Stimulated activated CD4-positive, alpha-beta T cell treated with anti-CD3 and anti-CD28 coated beads, Interleukin-4, amount 100 ng/mL, for 48 hours (primary cell): ENCODE results near the gene CARD9.

Source experiments
- DNase-seq, 2 donors: peaks; one replicate each; pipeline ENCODE4 v3.0.0-alpha.2; 2020; ENCODE audit warnings: low read depth in 2 of 2

Gene CARD9

GRCh38 chr9:136335296-136336155, 37.9 kb downstream of the CARD9 start:
- no peak for DNase-seq

- DNase-seq, result no peak
These were observed 38.9 kb downstream of the CARD9 start for GRCh38 chr9:136334541-136334940.

DNA sequence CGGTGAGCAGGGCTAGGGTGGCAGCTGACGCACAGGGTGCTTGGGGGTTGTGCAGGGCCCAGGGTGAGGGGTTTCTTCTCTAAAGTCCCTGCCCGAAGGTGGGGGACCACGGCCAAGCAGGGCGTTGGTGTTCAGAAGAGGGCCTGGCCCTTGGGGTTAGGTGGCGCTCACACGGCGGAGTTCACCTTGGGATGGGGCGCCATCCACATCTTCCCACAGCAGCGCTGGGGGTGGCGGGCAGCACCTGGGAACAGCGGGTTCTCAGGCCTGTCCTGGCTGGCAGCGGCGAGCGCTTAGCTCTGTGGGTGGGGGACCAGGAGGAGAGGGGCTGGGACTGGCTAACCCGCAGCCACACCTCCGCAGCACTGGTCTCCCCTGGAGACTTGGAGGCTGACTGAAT, 40.0 kb downstream of the CARD9 start:
- DNase-seq, result no peak

- no peak for DNase-seq
These were observed 40.4 kb downstream of the CARD9 start for GRCh38 chr9:136333045-136333444.

GRCh38 chr9:136332482-136332983, 40.9 kb downstream of the CARD9 start:
- no peak for DNase-seq

DNA sequence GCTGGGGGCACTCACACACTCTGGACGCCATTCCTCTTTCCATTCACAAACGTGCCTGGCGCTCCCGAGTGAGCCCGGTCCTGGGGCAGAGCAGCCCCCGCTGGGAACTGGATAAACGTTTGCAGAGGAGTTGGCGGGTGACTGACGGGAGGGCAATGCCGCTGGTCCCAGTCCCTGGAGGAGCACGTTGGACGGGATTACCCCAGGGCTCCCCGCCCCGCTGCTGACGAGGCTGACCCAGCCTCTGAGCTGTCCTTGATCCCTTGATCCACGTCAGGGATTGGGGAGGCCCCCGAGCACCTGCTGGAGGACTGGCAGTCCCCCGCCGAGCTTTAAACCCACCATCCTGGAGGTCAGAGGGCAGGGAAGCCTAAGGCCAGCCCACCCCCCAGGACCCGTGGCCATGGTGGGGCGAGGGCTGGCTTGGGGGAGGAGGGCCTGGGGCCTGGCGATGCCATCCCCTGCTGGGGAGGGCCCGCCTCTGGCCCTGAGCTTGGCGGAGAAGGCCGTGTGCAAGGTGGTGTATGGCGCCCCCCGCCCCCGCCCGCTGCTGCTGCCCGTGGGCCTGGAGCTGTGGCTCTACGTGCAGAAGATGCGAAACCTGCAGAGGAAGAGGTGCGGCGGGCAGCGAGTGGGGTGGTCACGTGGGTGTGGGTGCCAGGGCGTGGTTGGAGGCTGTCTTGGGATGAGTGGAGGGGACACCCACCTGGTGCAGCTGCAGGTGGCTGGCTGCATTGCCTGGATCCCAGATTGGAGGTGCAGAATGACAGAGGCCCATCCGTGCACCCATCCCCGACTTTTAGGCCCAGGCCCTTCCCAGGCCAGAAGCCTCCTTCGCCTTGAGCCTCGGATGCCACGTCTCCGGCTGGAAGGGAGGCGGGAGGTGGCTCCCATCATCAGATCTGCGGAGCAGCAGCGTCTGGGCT, 41.6 kb downstream of the CARD9 start:
- no peak for DNase-seq

- DNase-seq, result no peak
These were observed 42.4 kb downstream of the CARD9 start for GRCh38 chr9:136331030-136331429.

GRCh38 chr9:136330406-136330990, 43.0 kb downstream of the CARD9 start:
- no peak for DNase-seq

GRCh38 chr9:136329636-136330405, 43.6 kb downstream of the CARD9 start:
- no peak for DNase-seq

- DNase-seq, result no peak
These were observed 44.2 kb downstream of the CARD9 start for GRCh38 chr9:136329211-136329627.

- no peak for DNase-seq
These were observed 44.8 kb downstream of the CARD9 start for GRCh38 chr9:136328622-136329041.

GRCh38 chr9:136328011-136328621, 45.4 kb downstream of the CARD9 start:
- no peak for DNase-seq

GRCh38 chr9:136327304-136327974, 46.0 kb downstream of the CARD9 start, which contains the start of gene GPSM1:
Gene GPSM1, plus strand, starts transcription at chr9:136327539. Its CDS starts 157 bp downstream, at chr9:136327696.
- peak in 1 of 2 donors; percentile 26 for DNase-seq

GRCh38 chr9:136326761-136327303, 46.6 kb downstream of the CARD9 start:
- no peak for DNase-seq

DNA sequence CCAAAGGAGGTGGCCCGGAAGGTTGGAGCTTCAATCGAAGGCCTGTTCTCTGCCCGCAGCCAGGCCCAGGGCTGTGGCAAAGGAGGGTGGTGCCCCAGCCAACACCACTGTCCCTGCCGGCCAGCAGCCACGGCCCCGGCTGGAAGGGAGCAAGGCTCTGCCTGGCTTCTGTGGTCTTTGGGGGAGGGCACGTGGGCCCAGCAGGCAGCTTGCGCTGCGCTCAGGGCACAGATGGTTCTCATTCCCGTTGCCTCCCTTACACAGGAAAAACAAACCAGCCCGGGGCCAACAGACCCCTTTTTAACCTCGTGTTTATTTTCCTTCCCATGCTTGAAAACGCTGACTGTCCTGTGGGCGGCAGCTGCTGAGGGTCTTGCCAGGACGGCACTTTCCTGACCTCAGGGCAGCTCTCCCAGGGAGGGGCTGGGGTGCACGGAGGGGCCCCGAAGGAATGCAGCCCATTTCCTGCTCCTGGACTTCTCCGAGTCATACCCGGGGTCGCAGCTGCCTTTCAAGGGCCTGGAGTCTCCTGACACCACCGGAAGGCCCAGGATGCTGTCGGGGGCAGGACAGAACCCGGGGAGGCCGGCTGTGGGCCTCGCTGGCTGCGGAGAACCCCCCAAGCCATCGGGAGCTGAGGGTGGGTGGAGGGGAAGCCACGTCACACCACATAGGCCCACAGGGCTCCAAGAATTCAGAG, 47.3 kb downstream of the CARD9 start:
- DNase-seq, result no peak

DNA sequence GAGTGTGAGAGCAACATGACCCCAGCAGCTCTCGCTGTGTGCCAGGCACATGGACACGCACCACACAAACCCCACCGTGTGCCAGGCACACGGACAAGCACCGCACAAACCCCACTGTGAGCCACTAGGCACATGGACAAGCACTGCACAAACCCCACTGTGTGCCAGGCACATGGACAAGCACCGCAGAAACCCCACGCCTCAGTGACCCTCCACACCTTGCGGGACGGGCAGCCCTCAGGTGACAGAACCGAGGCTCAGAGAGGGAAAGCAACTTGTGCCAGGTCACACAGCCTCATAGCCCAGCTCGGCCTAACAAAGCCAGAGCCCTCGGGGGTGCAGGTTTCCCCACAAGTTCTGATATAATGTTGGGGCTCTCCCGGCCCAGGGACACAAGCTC, 48.1 kb downstream of the CARD9 start:
- DNase-seq, result no peak

DNA sequence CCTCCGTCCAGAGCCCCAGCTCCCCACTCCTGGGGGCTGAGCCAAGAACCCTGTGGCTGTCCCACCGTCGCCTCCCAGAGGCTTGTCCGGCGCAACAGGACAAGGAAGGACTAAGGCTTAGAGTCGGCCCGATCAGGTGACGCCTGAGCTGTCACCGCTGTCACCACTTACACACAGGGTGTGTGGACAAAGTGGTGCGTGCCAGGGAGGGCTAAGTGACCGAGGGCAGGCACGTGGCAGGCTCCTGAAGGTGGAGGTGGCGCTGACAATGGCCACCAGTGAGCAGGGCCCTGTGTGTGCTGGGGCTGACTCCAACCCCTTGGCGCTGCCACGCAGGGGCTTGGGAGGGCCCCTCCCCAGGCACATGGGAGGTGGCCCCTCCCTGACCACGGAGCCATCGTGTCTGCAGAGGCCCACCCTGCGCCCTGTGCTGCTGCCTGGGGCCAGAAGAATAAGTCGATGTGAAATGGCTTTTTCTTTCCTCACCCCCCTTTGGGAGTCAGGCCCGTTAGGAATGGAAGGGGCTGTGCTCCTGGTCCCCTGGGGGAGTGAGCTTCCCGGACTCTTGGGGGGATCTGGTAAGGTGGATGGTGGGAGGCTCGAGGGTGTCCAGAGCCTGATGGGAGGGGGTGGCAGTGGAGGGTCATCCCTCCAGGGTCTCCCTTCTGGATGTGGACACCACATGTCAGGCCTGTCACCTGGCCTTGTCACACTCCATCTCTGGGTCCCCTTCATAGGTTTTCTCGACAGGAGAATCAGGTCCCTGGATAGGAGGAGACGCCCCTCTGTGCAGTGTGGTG, 48.8 kb downstream of the CARD9 start:
- no peak for DNase-seq

- DNase-seq, result no peak
These were observed 50.1 kb downstream of the CARD9 start for GRCh38 chr9:136323371-136323789.
